GM18526 (cell line): ENCODE results near the gene CNDP2.

ENCODE experiments used
- POLR2A ChIP-seq: IDR thresholded peaks from 3 replicates; pipeline ENCODE4 v1.6.1; 2011; ENCODE audit not compliant: insufficient read length; ENCODE audit errors: extremely low read depth

Gene CNDP2

GRCh38 chr18:74517236-74517630 lies 21.1 kb downstream of the CNDP2 start:
- no peak for TF ChIP-seq POLR2A

GRCh38 chr18:74518456-74519295 lies 22.5 kb downstream of the CNDP2 start:
- no peak for TF ChIP-seq POLR2A

- no peak for TF ChIP-seq POLR2A
These were observed 23.3 kb downstream of the CNDP2 start for GRCh38 chr18:74519320-74520095.

- TF ChIP-seq POLR2A: no peak
These were observed 24.1 kb downstream of the CNDP2 start for GRCh38 chr18:74520096-74520833.

- no peak for TF ChIP-seq POLR2A
These were observed 25.0 kb downstream of the CNDP2 start for GRCh38 chr18:74521068-74521725.

GRCh38 chr18:74522635-74523548 lies 26.7 kb downstream of the CNDP2 start:
- TF ChIP-seq POLR2A: no peak

GRCh38 chr18:74524097-74524496 lies 27.9 kb downstream of the CNDP2 start:
- no peak for TF ChIP-seq POLR2A

- TF ChIP-seq POLR2A: no peak
These were observed 29.6 kb downstream of the CNDP2 start for GRCh38 chr18:74525741-74526140.

GRCh38 chr18:74526488-74526887 lies 30.3 kb downstream of the CNDP2 start:
- TF ChIP-seq POLR2A: no peak

GRCh38 chr18:74528478-74528877 lies 32.3 kb downstream of the CNDP2 start:
- no peak for TF ChIP-seq POLR2A

GRCh38 chr18:74528913-74529312 lies 32.8 kb downstream of the CNDP2 start:
- no peak for TF ChIP-seq POLR2A

- TF ChIP-seq POLR2A: no peak
These were observed 33.2 kb downstream of the CNDP2 start for GRCh38 chr18:74529378-74529777.

GRCh38 chr18:74529811-74530583 lies 33.8 kb downstream of the CNDP2 start:
- TF ChIP-seq POLR2A: no peak

GRCh38 chr18:74530584-74530862 lies 34.4 kb downstream of the CNDP2 start:
- no peak for TF ChIP-seq POLR2A

GRCh38 chr18:74531043-74531442 lies 34.9 kb downstream of the CNDP2 start:
- TF ChIP-seq POLR2A: no peak
